ENCODE measurements around the gene TIGAR. TPM values are rescaled to one million over a fixed set of nuclear protein-coding genes. Genes with fewer than 3 reads are reported as not detected.

The TIGAR gene
- total RNA-seq, 1 donor, result 11.5 TPM

- DNase-seq (ENCODE audit: low read depth), result no peak
- TF ChIP-seq, protein P1, sequence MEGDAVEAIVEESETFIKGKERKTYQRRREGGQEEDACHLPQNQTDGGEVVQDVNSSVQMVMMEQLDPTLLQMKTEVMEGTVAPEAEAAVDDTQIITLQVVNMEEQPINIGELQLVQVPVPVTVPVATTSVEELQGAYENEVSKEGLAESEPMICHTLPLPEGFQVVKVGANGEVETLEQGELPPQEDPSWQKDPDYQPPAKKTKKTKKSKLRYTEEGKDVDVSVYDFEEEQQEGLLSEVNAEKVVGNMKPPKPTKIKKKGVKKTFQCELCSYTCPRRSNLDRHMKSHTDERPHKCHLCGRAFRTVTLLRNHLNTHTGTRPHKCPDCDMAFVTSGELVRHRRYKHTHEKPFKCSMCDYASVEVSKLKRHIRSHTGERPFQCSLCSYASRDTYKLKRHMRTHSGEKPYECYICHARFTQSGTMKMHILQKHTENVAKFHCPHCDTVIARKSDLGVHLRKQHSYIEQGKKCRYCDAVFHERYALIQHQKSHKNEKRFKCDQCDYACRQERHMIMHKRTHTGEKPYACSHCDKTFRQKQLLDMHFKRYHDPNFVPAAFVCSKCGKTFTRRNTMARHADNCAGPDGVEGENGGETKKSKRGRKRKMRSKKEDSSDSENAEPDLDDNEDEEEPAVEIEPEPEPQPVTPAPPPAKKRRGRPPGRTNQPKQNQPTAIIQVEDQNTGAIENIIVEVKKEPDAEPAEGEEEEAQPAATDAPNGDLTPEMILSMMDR (IDR thresholded peaks at IDR 0.05; ENCODE audit: insufficient read depth, low read length), result no peak
- no peak overlapping the region for H3K4me3 ChIP-seq (ENCODE audit: low read depth, low read length)
Measured at GRCh38 chr12:4387607-4388006, 66.6 kb downstream of the TIGAR start.

- no peak overlapping the region for H3K4me3 ChIP-seq (ENCODE audit: low read depth, low read length)
- DNase-seq (ENCODE audit: low read depth), result no peak
- TF ChIP-seq, protein P1 (IDR thresholded peaks at IDR 0.05; ENCODE audit: insufficient read depth, low read length), result no peak
Measured at GRCh38 chr12:4388032-4388431, 67.0 kb downstream of the TIGAR start.

- TF ChIP-seq, protein P1 (IDR thresholded peaks at IDR 0.05; ENCODE audit: insufficient read depth, low read length), result no peak
- no peak for DNase-seq (ENCODE audit: low read depth)
- no peak overlapping the region for H3K4me3 ChIP-seq (ENCODE audit: low read depth, low read length)
Measured at GRCh38 chr12:4388662-4389061, 67.6 kb downstream of the TIGAR start.

DNA sequence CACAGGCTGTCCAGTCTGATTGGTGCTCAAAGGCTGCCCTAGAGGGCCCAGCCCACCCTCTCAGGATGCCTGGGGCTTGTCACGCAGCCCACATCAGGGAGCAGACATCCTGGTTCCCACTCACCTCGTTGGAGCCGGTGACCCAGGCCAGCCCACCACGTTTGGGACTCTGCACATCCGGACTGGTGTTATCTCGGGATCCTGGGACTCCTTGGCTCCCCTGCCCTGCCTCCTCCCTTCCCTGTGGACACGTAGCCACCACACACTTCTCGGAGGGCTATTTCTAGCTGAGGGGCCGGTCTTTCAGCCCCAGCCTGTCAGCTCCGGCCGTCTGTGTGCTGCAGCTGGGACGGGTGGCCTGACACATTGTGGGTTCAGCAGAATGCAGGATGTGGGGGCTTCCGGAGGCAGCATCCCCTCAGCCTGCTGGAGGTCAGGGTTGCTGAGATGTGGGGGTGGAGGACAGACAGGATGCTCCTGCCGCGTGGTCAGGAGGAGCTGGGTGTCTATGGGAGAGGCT lies 71.3 kb downstream of the TIGAR start:
- no peak for DNase-seq (ENCODE audit: low read depth)
- H3K4me3 ChIP-seq (ENCODE audit: low read depth, low read length), result no peak overlapping the region
- TF ChIP-seq, protein P1 (IDR thresholded peaks at IDR 0.05; ENCODE audit: insufficient read depth, low read length), result no peak

DNA sequence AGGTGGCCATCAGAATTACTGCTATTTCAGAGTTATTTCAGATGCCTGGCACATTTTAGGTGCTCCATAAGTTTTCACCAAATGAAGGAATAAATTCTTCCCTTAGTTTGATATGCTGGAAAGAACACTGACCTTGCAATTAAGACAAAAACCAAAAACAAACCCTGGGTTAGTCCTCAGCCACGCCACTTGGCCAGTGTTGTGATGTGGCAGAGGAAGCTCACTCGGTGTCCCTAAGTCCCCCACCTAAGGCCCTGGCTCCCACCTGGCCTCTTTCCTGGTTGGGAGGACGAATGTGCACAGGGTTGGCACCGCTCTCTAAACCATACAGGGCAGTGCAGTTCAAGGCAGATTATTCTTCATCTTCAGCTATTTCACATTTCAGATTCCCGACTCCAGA lies 72.2 kb downstream of the TIGAR start:
- no peak overlapping the region for H3K4me3 ChIP-seq (ENCODE audit: low read depth, low read length)
- no peak for DNase-seq (ENCODE audit: low read depth)
- TF ChIP-seq, protein P1 (IDR thresholded peaks at IDR 0.05; ENCODE audit: insufficient read depth, low read length), result no peak

GRCh38 chr12:4395818-4396217 lies 74.8 kb downstream of the TIGAR start:
- no peak overlapping the region for H3K4me3 ChIP-seq (ENCODE audit: low read depth, low read length)
- no peak for DNase-seq (ENCODE audit: low read depth)
- TF ChIP-seq, protein P1 (IDR thresholded peaks at IDR 0.05; ENCODE audit: insufficient read depth, low read length), result no peak

- TF ChIP-seq, protein P1 (IDR thresholded peaks at IDR 0.05; ENCODE audit: insufficient read depth, low read length), result no peak
- H3K4me3 ChIP-seq (ENCODE audit: low read depth, low read length), result no peak overlapping the region
- no peak for DNase-seq (ENCODE audit: low read depth)
Measured at GRCh38 chr12:4401117-4401516, 80.1 kb downstream of the TIGAR start.
